ENCODE measurements around the gene RIMKLB. TPM values are rescaled to one million over a fixed set of nuclear protein-coding genes. Genes with fewer than 3 reads are reported as not detected.
"Not testable (repeated sequence)": the region's sequence is repeated elsewhere in the genome, so short reads cannot be mapped to it uniquely, and the experiment has no call there.

The RIMKLB gene
- total and polyA plus RNA-seq, 9 donors: 32.3 to 118 (median 42.6) TPM

DNA sequence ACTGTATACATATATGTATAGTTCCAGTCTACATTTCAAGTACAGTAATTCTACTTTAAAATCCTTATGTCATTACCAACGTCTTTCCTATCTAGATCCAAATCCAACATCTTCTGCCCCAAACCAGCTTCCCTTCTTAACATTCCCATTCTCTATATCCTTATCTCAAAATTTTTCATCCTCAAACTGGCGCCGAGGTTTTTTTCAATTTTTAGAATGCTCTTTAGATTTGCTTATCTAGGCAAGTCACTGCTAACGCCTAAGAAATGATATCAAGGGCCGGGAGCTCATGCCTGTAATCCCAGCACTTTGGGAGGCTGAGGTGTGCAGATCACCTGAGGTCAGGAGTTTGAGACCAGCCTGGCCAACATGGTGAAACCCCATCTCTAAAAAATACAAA lies 48.3 kb downstream of the RIMKLB start:
- Histone ChIP-seq H3K36me3 (no peaks in the 10 kb centered on the region), H3K4me1 (ENCODE audit: insufficient read depth) (no peaks in the 10 kb centered on the region), H3K9me3 (no peaks in the 10 kb centered on the region), H3K27ac (no peak overlapping the region), H3K4me3 (no peak overlapping the region), H3K27me3 (no peaks in the 10 kb centered on the region)
- TF ChIP-seq EP300 (IDR thresholded peaks at IDR 0.05): no peak
- no peak for TF ChIP-seq POLR2A (IDR thresholded peaks at IDR 0.05)
- TF ChIP-seq CTCF (IDR thresholded peaks at IDR 0.05): no peak
- WGBS, 3 donors: 89 to 94% (median 92%) methylated on average over 5 of the region's 5 CpGs
- no peak for DNase-seq
- intact Hi-C loops (cut with DNase I): no loop called here

DNA sequence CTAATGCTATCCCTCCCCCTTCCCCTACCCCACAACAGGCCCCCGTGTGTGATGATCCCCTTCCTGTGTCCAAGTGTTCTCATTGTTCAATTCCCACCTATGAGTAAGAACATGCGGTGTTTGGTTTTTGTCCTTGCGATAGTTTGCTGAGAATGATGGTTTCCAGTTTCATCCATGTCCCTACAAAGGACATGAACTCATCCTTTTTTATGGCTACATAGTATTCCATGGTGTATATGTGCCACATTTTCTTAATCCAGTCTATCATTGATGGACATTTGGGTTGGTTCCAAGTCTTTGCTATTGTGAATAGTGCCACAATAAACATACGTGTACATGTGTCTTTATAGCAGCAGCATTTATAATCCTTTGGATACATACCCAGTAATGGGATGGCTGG lies 62.3 kb downstream of the RIMKLB start:
- H3K36me3 ChIP-seq; H3K27ac ChIP-seq; H3K27me3 ChIP-seq; H3K4me1 ChIP-seq (ENCODE audit: insufficient read depth); H3K4me3 ChIP-seq; DNase-seq; H3K9me3 ChIP-seq; intact Hi-C loops (cut with DNase I): not testable (repeated sequence)
- WGBS, 3 donors: 96 to 98% (median 97%) methylated on average over 4 of the region's 4 CpGs

DNA sequence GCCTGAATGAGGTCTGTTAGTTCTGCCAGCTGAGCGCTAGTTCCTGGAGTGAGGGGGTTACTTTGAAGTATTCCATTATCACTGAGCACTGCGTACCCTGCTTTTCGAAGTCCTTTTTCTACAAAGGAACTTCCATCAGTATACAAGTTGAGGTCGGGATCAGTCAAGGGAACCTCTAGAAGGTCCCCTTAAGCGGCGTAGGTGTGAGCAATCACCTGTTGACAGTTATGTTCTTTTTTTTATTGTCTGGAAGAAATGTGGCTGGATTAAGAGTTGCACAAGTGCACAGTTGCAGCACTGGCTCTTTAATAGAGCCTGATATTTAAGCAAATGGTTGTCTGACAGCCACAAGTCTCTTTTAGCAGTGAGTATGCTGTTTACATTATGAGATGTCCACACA lies 64.9 kb downstream of the RIMKLB start:
- H3K9me3 ChIP-seq; DNase-seq; H3K27ac ChIP-seq; H3K27me3 ChIP-seq; intact Hi-C loops (cut with DNase I); H3K4me1 ChIP-seq (ENCODE audit: insufficient read depth); H3K36me3 ChIP-seq; H3K4me3 ChIP-seq: not testable (repeated sequence)
- WGBS, 3 donors: 96% methylated on average over 6 of the region's 6 CpGs

- WGBS, 3 donors: 95 to 98% (median 96%) methylated on average over 8 of the region's 8 CpGs
- H3K27ac ChIP-seq; H3K36me3 ChIP-seq; H3K9me3 ChIP-seq; H3K27me3 ChIP-seq; H3K4me3 ChIP-seq; intact Hi-C loops (cut with DNase I); H3K4me1 ChIP-seq (ENCODE audit: insufficient read depth); DNase-seq: not testable (repeated sequence)
Observed at GRCh38 chr12:8766121-8766520, 68.3 kb downstream of the RIMKLB start.

- DNase-seq: no peak
- no peak overlapping the region for H3K27ac ChIP-seq
- H3K4me1 ChIP-seq (ENCODE audit: insufficient read depth): peaks cover 3% of the 10 kb centered on the region
- H3K36me3 ChIP-seq: no peaks in the 10 kb centered on the region
- TF ChIP-seq CTCF (IDR thresholded peaks at IDR 0.05): no peak
- no peak for TF ChIP-seq POLR2A (IDR thresholded peaks at IDR 0.05)
- TF ChIP-seq EP300 (IDR thresholded peaks at IDR 0.05): no peak
- no peaks in the 10 kb centered on the region for H3K27me3 ChIP-seq
- intact Hi-C loops (cut with DNase I): no loop called here
- no peaks in the 10 kb centered on the region for H3K9me3 ChIP-seq
- no peak overlapping the region for H3K4me3 ChIP-seq
- WGBS, 3 donors: 93 to 97% (median 95%) methylated on average over 2 of the region's 2 CpGs
Observed at GRCh38 chr12:8770499-8770898, 72.7 kb downstream of the RIMKLB start.

- TF ChIP-seq POLR2A (IDR thresholded peaks at IDR 0.05) (no peak), CTCF (IDR thresholded peaks at IDR 0.05) (no peak), EP300 (IDR thresholded peaks at IDR 0.05) (no peak)
- H3K9me3 ChIP-seq: no peaks in the 10 kb centered on the region
- whole genome bisulfite sequencing, 3 donors: 96 to 100% (median 100%) methylated on average over 1 of the region's 1 CpG
- no peak overlapping the region for H3K27ac ChIP-seq
- no peaks in the 10 kb centered on the region for H3K27me3 ChIP-seq
- DNase-seq: no peak
- no peaks in the 10 kb centered on the region for H3K36me3 ChIP-seq
- no peak overlapping the region for H3K4me3 ChIP-seq
- H3K4me1 ChIP-seq (ENCODE audit: insufficient read depth): peaks cover 3% of the 10 kb centered on the region
- intact Hi-C loops (cut with DNase I): no loop called here
Observed at GRCh38 chr12:8771072-8771471, 73.3 kb downstream of the RIMKLB start.
